ENCODE measurements around the gene RNF44. TPM values are rescaled to one million over a fixed set of nuclear protein-coding genes. Genes with fewer than 3 reads are reported as not detected.

Gene RNF44
- total RNA-seq, 1 donor from 2014 or later = 322 TPM

- Mint-ChIP-seq H3K4me1 (ENCODE audit: low read depth, unreplicated experiment) (no peaks in the 10 kb centered on the region), H3K27me3 (ENCODE audit: unreplicated experiment) (peaks cover 2% of the 10 kb centered on the region), H3K27ac (ENCODE audit: unreplicated experiment) (no peak overlapping the region), H3K4me3 (ENCODE audit: unreplicated experiment) (no peak overlapping the region), H3K36me3 (ENCODE audit: unreplicated experiment) (no peaks in the 10 kb centered on the region), H3K9me3 (ENCODE audit: unreplicated experiment) (no peaks in the 10 kb centered on the region)
- TF ChIP-seq CTCF (IDR thresholded peaks at IDR 0.05; ENCODE audit: partially characterized antibody, unreplicated experiment) = no peak
- DNase-seq = no peak
Observed at GRCh38 chr5:176507911-176508310, 29.3 kb downstream of the RNF44 start.

GRCh38 chr5:176503496-176503895 is 33.7 kb downstream of the RNF44 start:
- TF ChIP-seq CTCF (IDR thresholded peaks at IDR 0.05; ENCODE audit: partially characterized antibody, unreplicated experiment) = no peak
- Mint-ChIP-seq H3K4me3 (ENCODE audit: unreplicated experiment) (no peak overlapping the region), H3K36me3 (ENCODE audit: unreplicated experiment) (no peaks in the 10 kb centered on the region), H3K27ac (ENCODE audit: unreplicated experiment) (no peak overlapping the region), H3K9me3 (ENCODE audit: unreplicated experiment) (no peaks in the 10 kb centered on the region), H3K4me1 (ENCODE audit: low read depth, unreplicated experiment) (no peaks in the 10 kb centered on the region), H3K27me3 (ENCODE audit: unreplicated experiment) (peaks cover 2% of the 10 kb centered on the region)
- no peak for DNase-seq

- H3K4me3 Mint-ChIP-seq (ENCODE audit: unreplicated experiment) = no peak overlapping the region
- peaks cover under 1% of the 10 kb centered on the region for H3K9me3 Mint-ChIP-seq (ENCODE audit: unreplicated experiment)
- TF ChIP-seq CTCF (IDR thresholded peaks at IDR 0.05; ENCODE audit: partially characterized antibody, unreplicated experiment) = no peak
- H3K27me3 Mint-ChIP-seq (ENCODE audit: unreplicated experiment) = peaks cover 2% of the 10 kb centered on the region
- no peak for DNase-seq
- no peak overlapping the region for H3K27ac Mint-ChIP-seq (ENCODE audit: unreplicated experiment)
- no peaks in the 10 kb centered on the region for H3K36me3 Mint-ChIP-seq (ENCODE audit: unreplicated experiment)
- no peaks in the 10 kb centered on the region for H3K4me1 Mint-ChIP-seq (ENCODE audit: low read depth, unreplicated experiment)
Observed at GRCh38 chr5:176501333-176501732, 35.9 kb downstream of the RNF44 start.

- Mint-ChIP-seq H3K9me3 (ENCODE audit: unreplicated experiment) (peaks cover 2% of the 10 kb centered on the region), H3K36me3 (ENCODE audit: unreplicated experiment) (no peaks in the 10 kb centered on the region), H3K4me1 (ENCODE audit: low read depth, unreplicated experiment) (no peaks in the 10 kb centered on the region), H3K4me3 (ENCODE audit: unreplicated experiment) (no peak overlapping the region), H3K27me3 (ENCODE audit: unreplicated experiment) (peaks cover 1% of the 10 kb centered on the region), H3K27ac (ENCODE audit: unreplicated experiment) (no peak overlapping the region)
- no peak for DNase-seq
- no peak for TF ChIP-seq CTCF (IDR thresholded peaks at IDR 0.05; ENCODE audit: partially characterized antibody, unreplicated experiment)
Observed at GRCh38 chr5:176500511-176500910, 36.7 kb downstream of the RNF44 start.

GRCh38 chr5:176499273-176499672 is 37.9 kb downstream of the RNF44 start:
- H3K27ac Mint-ChIP-seq (ENCODE audit: unreplicated experiment) = no peak overlapping the region
- H3K9me3 Mint-ChIP-seq (ENCODE audit: unreplicated experiment) = peaks cover 2% of the 10 kb centered on the region
- no peak for DNase-seq
- no peaks in the 10 kb centered on the region for H3K27me3 Mint-ChIP-seq (ENCODE audit: unreplicated experiment)
- H3K36me3 Mint-ChIP-seq (ENCODE audit: unreplicated experiment) = no peaks in the 10 kb centered on the region
- no peak for TF ChIP-seq CTCF (IDR thresholded peaks at IDR 0.05; ENCODE audit: partially characterized antibody, unreplicated experiment)
- no peak overlapping the region for H3K4me3 Mint-ChIP-seq (ENCODE audit: unreplicated experiment)
- H3K4me1 Mint-ChIP-seq (ENCODE audit: low read depth, unreplicated experiment) = no peaks in the 10 kb centered on the region

Measured in glutamatergic neuron (in vitro differentiated cells).